Tibial nerve (tissue), 4 donors: Measurements from ENCODE around the gene MATCAP1.

Source experiments
- EP300 ChIP-seq, 2 donors: sonication (generic); formaldehyde crosslinking; IDR thresholded peaks; one replicate each; pipeline ENCODE4 v1.6.1; 2017; ENCODE audit warnings: antibody characterized with exemption in 2 of 2, mild to moderate bottlenecking in 1 of 2
- POLR2A ChIP-seq, 2 donors: fragments of 450-650 bp; IDR thresholded peaks; one replicate each; pipeline ENCODE4 v1.6.1; 2017; ENCODE audit warnings: antibody characterized with exemption in 2 of 2, mild to moderate bottlenecking in 2 of 2, moderate library complexity in 2 of 2
- TF ChIP-seq, protein P1 (sequence below), 5 experiments: fragments of 200-600 bp in 3 of 5; fragments of 450-650 bp in 2 of 5; sonication (generic) in 3 of 5; IDR thresholded peaks; one replicate each; pipeline ENCODE4 v1.5.1; 2016 to 2019; ENCODE audit warnings: antibody characterized with exemption in 5 of 5, mild to moderate bottlenecking in 3 of 5, moderate library complexity in 2 of 5

DNA sequence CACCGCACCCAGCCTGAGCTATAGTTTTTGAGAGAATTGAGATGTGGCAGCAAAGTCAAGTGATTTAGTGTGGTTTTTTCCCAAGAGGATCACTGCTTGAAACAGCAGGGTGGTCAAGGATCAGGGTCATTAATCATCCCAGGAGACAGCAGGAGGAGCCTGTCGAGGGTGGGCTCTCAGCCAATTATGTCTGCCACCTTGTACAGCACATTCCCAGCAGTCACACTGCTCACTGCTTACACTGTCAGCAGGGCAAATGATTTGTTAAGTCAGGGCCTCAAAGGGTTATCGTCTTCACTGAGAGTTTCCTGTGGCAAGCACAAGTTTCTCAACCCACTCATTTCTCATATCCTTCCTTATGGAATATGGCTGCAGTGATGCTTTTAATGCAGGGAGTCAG is 46.2 kb downstream of the MATCAP1 start:
- TF ChIP-seq, protein P1, sequence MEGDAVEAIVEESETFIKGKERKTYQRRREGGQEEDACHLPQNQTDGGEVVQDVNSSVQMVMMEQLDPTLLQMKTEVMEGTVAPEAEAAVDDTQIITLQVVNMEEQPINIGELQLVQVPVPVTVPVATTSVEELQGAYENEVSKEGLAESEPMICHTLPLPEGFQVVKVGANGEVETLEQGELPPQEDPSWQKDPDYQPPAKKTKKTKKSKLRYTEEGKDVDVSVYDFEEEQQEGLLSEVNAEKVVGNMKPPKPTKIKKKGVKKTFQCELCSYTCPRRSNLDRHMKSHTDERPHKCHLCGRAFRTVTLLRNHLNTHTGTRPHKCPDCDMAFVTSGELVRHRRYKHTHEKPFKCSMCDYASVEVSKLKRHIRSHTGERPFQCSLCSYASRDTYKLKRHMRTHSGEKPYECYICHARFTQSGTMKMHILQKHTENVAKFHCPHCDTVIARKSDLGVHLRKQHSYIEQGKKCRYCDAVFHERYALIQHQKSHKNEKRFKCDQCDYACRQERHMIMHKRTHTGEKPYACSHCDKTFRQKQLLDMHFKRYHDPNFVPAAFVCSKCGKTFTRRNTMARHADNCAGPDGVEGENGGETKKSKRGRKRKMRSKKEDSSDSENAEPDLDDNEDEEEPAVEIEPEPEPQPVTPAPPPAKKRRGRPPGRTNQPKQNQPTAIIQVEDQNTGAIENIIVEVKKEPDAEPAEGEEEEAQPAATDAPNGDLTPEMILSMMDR (IDR thresholded peaks at IDR 0.05) = no peak
- TF ChIP-seq POLR2A (IDR thresholded peaks at IDR 0.05) (no peak), EP300 (IDR thresholded peaks at IDR 0.05) (no peak)
